MG63 (cell line): Measurements from ENCODE around the gene ABCD3. TPM values are rescaled to one million over a fixed set of nuclear protein-coding genes. Genes with fewer than 3 reads are reported as not detected.
"Not testable (repeated sequence)": the region's sequence is repeated elsewhere in the genome, so short reads cannot be mapped to it uniquely, and the experiment has no call there.

Experiments used
- DNase-seq: peaks from one replicate; pipeline ENCODE4 v3.0.0-alpha.2; 2020
- H3K27me3 ChIP-seq: fragments of 250-450 bp; sonication (Bioruptor Pico); 2 replicates; pipeline ENCODE4 v1.5.1; 2020; ENCODE audit warnings: mild to moderate bottlenecking, moderate library complexity
- H3K36me3 ChIP-seq: fragments of 250-450 bp; sonication (Bioruptor Pico); 2 replicates; pipeline ENCODE4 v1.5.1; 2020; ENCODE audit warnings: mild to moderate bottlenecking, moderate library complexity
- H3K4me3 ChIP-seq: fragments of 250-450 bp; sonication (Bioruptor Pico); 2 replicates; pipeline ENCODE4 v1.5.1; 2020; ENCODE audit warnings: mild to moderate bottlenecking, moderate library complexity
- H3K9me3 ChIP-seq: fragments of 250-450 bp; sonication (Bioruptor Pico); 2 replicates; pipeline ENCODE4 v1.5.1; 2020; ENCODE audit warnings: mild to moderate bottlenecking, moderate library complexity
- total RNA-seq: library from RNA; depleted of rRNA; stranded (reverse); fragments of >200 nt; shearing (Covaris generic); gene quantifications from 2 replicates; pipeline ENCODE4 v1.2.3, GENCODE V29; 2014; ENCODE audit warnings: low replicate concordance; rRNA removed

The ABCD3 gene
- 39.3 and 56.5 TPM in 2 replicates for total RNA-seq

GRCh38 chr1:94417978-94418663 is at the start of gene ABCD3:
Gene ABCD3 (plus strand): TSS chr1:94418389. CDS start chr1:94418479, 90 bp downstream.
- DNase-seq: peak; percentile 97
- no peaks in the 10 kb centered on the region for H3K27me3 ChIP-seq
- peak within 1 kb of the TSS; percentile 94 for H3K4me3 ChIP-seq
- no peaks in the 10 kb centered on the region for H3K36me3 ChIP-seq
- H3K9me3 ChIP-seq: no peaks in the 10 kb centered on the region

GRCh38 chr1:94372771-94373170 is 45.4 kb upstream of the ABCD3 start:
- H3K36me3 ChIP-seq, DNase-seq, H3K27me3 ChIP-seq: not testable (repeated sequence)

GRCh38 chr1:94373311-94373710 is 44.9 kb upstream of the ABCD3 start:
- not testable (repeated sequence) for H3K36me3 ChIP-seq, DNase-seq, H3K4me3 ChIP-seq, H3K27me3 ChIP-seq, H3K9me3 ChIP-seq

More at GRCh38 chr1:94372771-94373170, 45.4 kb upstream of the ABCD3 start:
- H3K4me3 ChIP-seq, H3K9me3 ChIP-seq: not testable (repeated sequence)

- peak; percentile 40 for DNase-seq
- not testable (repeated sequence) for H3K27me3 ChIP-seq, H3K9me3 ChIP-seq, H3K36me3 ChIP-seq, H3K4me3 ChIP-seq
Observed at GRCh38 chr1:94375666-94376065, 42.5 kb upstream of the ABCD3 start.

GRCh38 chr1:94378493-94378892 is 39.7 kb upstream of the ABCD3 start:
- not testable (repeated sequence) for DNase-seq, H3K36me3 ChIP-seq, H3K9me3 ChIP-seq, H3K4me3 ChIP-seq, H3K27me3 ChIP-seq

- H3K4me3 ChIP-seq: no peak overlapping the region
- no peaks in the 10 kb centered on the region for H3K9me3 ChIP-seq
- no peaks in the 10 kb centered on the region for H3K27me3 ChIP-seq
- DNase-seq: no peak
- no peaks in the 10 kb centered on the region for H3K36me3 ChIP-seq
Observed at GRCh38 chr1:94379615-94380014, 38.6 kb upstream of the ABCD3 start.

- Histone ChIP-seq H3K9me3 (no peaks in the 10 kb centered on the region), H3K4me3 (no peak overlapping the region), H3K27me3 (no peaks in the 10 kb centered on the region), H3K36me3 (no peaks in the 10 kb centered on the region)
- no peak for DNase-seq
Observed at GRCh38 chr1:94382201-94382600, 36.0 kb upstream of the ABCD3 start.

GRCh38 chr1:94383966-94384408 is 34.2 kb upstream of the ABCD3 start:
- H3K27me3 ChIP-seq: no peaks in the 10 kb centered on the region
- H3K36me3 ChIP-seq: no peaks in the 10 kb centered on the region
- no peak for DNase-seq
- H3K9me3 ChIP-seq: no peaks in the 10 kb centered on the region
- H3K4me3 ChIP-seq: no peak overlapping the region

GRCh38 chr1:94384485-94385265 is 33.5 kb upstream of the ABCD3 start:
- Histone ChIP-seq H3K4me3 (no peak overlapping the region), H3K36me3 (no peaks in the 10 kb centered on the region), H3K27me3 (no peaks in the 10 kb centered on the region), H3K9me3 (0 out of 2 replicates have a peak, but pooled peaks cover 2% of the 10 kb centered on the region)
- no peak for DNase-seq

- DNase-seq: no peak
- Histone ChIP-seq H3K36me3 (no peaks in the 10 kb centered on the region), H3K4me3 (no peak overlapping the region), H3K27me3 (no peaks in the 10 kb centered on the region), H3K9me3 (peaks cover 2% of the 10 kb centered on the region; the same call in 1 of the 2 replicates)
Observed at GRCh38 chr1:94385308-94385929, 32.8 kb upstream of the ABCD3 start.

- DNase-seq: no peak
- Histone ChIP-seq H3K36me3 (no peaks in the 10 kb centered on the region), H3K9me3 (peaks cover 2% of the 10 kb centered on the region; the same call in 1 of the 2 replicates), H3K27me3 (no peaks in the 10 kb centered on the region), H3K4me3 (no peak overlapping the region)
Observed at GRCh38 chr1:94389298-94389697, 28.9 kb upstream of the ABCD3 start.

- no peaks in the 10 kb centered on the region for H3K36me3 ChIP-seq
- H3K4me3 ChIP-seq: no peak overlapping the region
- H3K9me3 ChIP-seq: peaks cover under 1% of the 10 kb centered on the region; the same call in 1 of the 2 replicates
- DNase-seq: no peak
- H3K27me3 ChIP-seq: no peaks in the 10 kb centered on the region
Observed at GRCh38 chr1:94394247-94394646, 23.9 kb upstream of the ABCD3 start.

- Histone ChIP-seq H3K36me3 (no peaks in the 10 kb centered on the region), H3K9me3 (no peaks in the 10 kb centered on the region; the same call in 1 of the 2 replicates), H3K4me3 (no peak overlapping the region), H3K27me3 (no peaks in the 10 kb centered on the region)
- DNase-seq: no peak
Observed at GRCh38 chr1:94395231-94395630, 23.0 kb upstream of the ABCD3 start.

- Histone ChIP-seq H3K27me3 (no peaks in the 10 kb centered on the region), H3K36me3 (no peaks in the 10 kb centered on the region), H3K4me3 (no peak overlapping the region), H3K9me3 (no peaks in the 10 kb centered on the region; the same call in 1 of the 2 replicates)
- no peak for DNase-seq
Observed at GRCh38 chr1:94395748-94396309, 22.4 kb upstream of the ABCD3 start.

GRCh38 chr1:94396356-94397010 is 21.7 kb upstream of the ABCD3 start:
- Histone ChIP-seq H3K4me3 (no peak overlapping the region), H3K36me3 (no peaks in the 10 kb centered on the region), H3K27me3 (no peaks in the 10 kb centered on the region), H3K9me3 (no peaks in the 10 kb centered on the region; the same call in 1 of the 2 replicates)
- no peak for DNase-seq

GRCh38 chr1:94398356-94398755 is 19.8 kb upstream of the ABCD3 start:
- H3K27me3 ChIP-seq: no peaks in the 10 kb centered on the region
- no peak overlapping the region for H3K4me3 ChIP-seq
- no peaks in the 10 kb centered on the region for H3K36me3 ChIP-seq
- H3K9me3 ChIP-seq: no peaks in the 10 kb centered on the region; the same call in 1 of the 2 replicates
- peak; percentile 30 for DNase-seq
